ENCODE results near the gene HLA-A. TPM values are rescaled to one million over a fixed set of nuclear protein-coding genes. Genes with fewer than 3 reads are reported as not detected.

The HLA-A gene
- total RNA-seq, 1 donor from 2014 or later: 107 TPM

GRCh38 chr6:29994826-29995225, 52.5 kb downstream of the HLA-A start:
- no peaks in the 10 kb centered on the region for H3K36me3 Mint-ChIP-seq
- H3K27ac Mint-ChIP-seq: no peak overlapping the region
- no peak for DNase-seq (ENCODE audit: low spot score)
- H3K4me3 Mint-ChIP-seq: no peak overlapping the region
- no peaks in the 10 kb centered on the region for H3K9me3 ChIP-seq (ENCODE audit: low read depth)
- H3K27me3 ChIP-seq: peaks cover 30% of the 10 kb centered on the region
- no peaks in the 10 kb centered on the region for H3K79me2 ChIP-seq (ENCODE audit: low read depth)
- no peaks in the 10 kb centered on the region for H3F3A ChIP-seq (ENCODE audit: low read depth)
- peaks cover 8% of the 10 kb centered on the region for H3K4me1 Mint-ChIP-seq
- H2AFZ ChIP-seq (replicated peaks): no peak overlapping the region
- peaks cover 12% of the 10 kb centered on the region for H3K27me3 Mint-ChIP-seq (ENCODE audit: insufficient read depth, low read depth)
- H3K27ac ChIP-seq: no peak overlapping the region
- no peak overlapping the region for H3K9ac ChIP-seq
- H3K4me1 ChIP-seq: no peaks in the 10 kb centered on the region
- no peak overlapping the region for H3K4me2 ChIP-seq
- H3K9me3 Mint-ChIP-seq: no peaks in the 10 kb centered on the region
- no peaks in the 10 kb centered on the region for H3K36me3 ChIP-seq
- no peaks in the 10 kb centered on the region for H4K20me1 ChIP-seq (ENCODE audit: low read depth)
- no peak overlapping the region for H3K4me3 ChIP-seq
- TF ChIP-seq EZH2phosphoT487 (IDR thresholded peaks at IDR 0.05) (no peak), EZH2 (IDR thresholded peaks at IDR 0.05) (no peak)
- TF ChIP-seq, protein P1, sequence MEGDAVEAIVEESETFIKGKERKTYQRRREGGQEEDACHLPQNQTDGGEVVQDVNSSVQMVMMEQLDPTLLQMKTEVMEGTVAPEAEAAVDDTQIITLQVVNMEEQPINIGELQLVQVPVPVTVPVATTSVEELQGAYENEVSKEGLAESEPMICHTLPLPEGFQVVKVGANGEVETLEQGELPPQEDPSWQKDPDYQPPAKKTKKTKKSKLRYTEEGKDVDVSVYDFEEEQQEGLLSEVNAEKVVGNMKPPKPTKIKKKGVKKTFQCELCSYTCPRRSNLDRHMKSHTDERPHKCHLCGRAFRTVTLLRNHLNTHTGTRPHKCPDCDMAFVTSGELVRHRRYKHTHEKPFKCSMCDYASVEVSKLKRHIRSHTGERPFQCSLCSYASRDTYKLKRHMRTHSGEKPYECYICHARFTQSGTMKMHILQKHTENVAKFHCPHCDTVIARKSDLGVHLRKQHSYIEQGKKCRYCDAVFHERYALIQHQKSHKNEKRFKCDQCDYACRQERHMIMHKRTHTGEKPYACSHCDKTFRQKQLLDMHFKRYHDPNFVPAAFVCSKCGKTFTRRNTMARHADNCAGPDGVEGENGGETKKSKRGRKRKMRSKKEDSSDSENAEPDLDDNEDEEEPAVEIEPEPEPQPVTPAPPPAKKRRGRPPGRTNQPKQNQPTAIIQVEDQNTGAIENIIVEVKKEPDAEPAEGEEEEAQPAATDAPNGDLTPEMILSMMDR (IDR thresholded peaks at IDR 0.05): no peak

- Histone ChIP-seq H2AFZ (replicated peaks) (no peak overlapping the region), H3F3A (ENCODE audit: low read depth) (no peaks in the 10 kb centered on the region), H4K20me1 (ENCODE audit: low read depth) (no peaks in the 10 kb centered on the region), H3K36me3 (no peaks in the 10 kb centered on the region), H3K4me1 (no peaks in the 10 kb centered on the region), H3K9me3 (ENCODE audit: low read depth) (no peaks in the 10 kb centered on the region), H3K27ac (no peak overlapping the region), H3K4me2 (no peak overlapping the region), H3K4me3 (no peak overlapping the region), H3K79me2 (ENCODE audit: low read depth) (no peaks in the 10 kb centered on the region), H3K9ac (no peak overlapping the region), H3K27me3 (peaks cover 24% of the 10 kb centered on the region)
- no peak for TF ChIP-seq EZH2phosphoT487 (IDR thresholded peaks at IDR 0.05)
- no peak for DNase-seq (ENCODE audit: low spot score)
- H3K27me3 Mint-ChIP-seq (ENCODE audit: insufficient read depth, low read depth): peaks cover 12% of the 10 kb centered on the region
- H3K4me3 Mint-ChIP-seq: no peak overlapping the region
- no peaks in the 10 kb centered on the region for H3K36me3 Mint-ChIP-seq
- no peak overlapping the region for H3K27ac Mint-ChIP-seq
- H3K9me3 Mint-ChIP-seq: no peaks in the 10 kb centered on the region
- H3K4me1 Mint-ChIP-seq: peaks cover 8% of the 10 kb centered on the region
Measured at GRCh38 chr6:29995340-29995777, 53.0 kb downstream of the HLA-A start.

Small RNA genes lying within 50 kb of the gene (small RNA-seq; reads per million reads assigned to genes)
- not detected for gene HLA-U

Other genes starting within 250 kb of the HLA-A start
- gene HLA-F, start 219.1 kb upstream of the HLA-A start, total RNA-seq (ENCODE audit: low replicate concordance): 0.56 TPM in 1 of 2 replicates, not detected in the other
- not detected in 2 replicates for gene HLA-G, start 114.7 kb upstream of the HLA-A start, total RNA-seq (ENCODE audit: low replicate concordance)
- 25.0 and 34.8 TPM in 2 replicates for gene POLR1H, start 118.7 kb downstream of the HLA-A start, total RNA-seq (ENCODE audit: low replicate concordance)
- 22.7 and 28.4 TPM in 2 replicates for gene PPP1R11, start 124.7 kb downstream of the HLA-A start, total RNA-seq (ENCODE audit: low replicate concordance)
- not detected in 2 replicates for gene RNF39, start 133.2 kb downstream of the HLA-A start, total RNA-seq (ENCODE audit: low replicate concordance)
- gene TRIM31, start 170.6 kb downstream of the HLA-A start, total RNA-seq (ENCODE audit: low replicate concordance): not detected in 2 replicates
- not detected in 2 replicates for gene TRIM40, start 193.6 kb downstream of the HLA-A start, total RNA-seq (ENCODE audit: low replicate concordance)
- not detected in 2 replicates for gene TRIM10, start 218.7 kb downstream of the HLA-A start, total RNA-seq (ENCODE audit: low replicate concordance)
- gene TRIM15, start 221.0 kb downstream of the HLA-A start, total RNA-seq (ENCODE audit: low replicate concordance): not detected in 2 replicates